Skeletal muscle cell (primary cell): Measurements from ENCODE around the gene NPHS1.
"Not testable (repeated sequence)": the region's sequence is repeated elsewhere in the genome, so short reads cannot be mapped to it uniquely, and the experiment has no call there.

Experiments
- DNase-seq: peaks from one replicate; pipeline ENCODE4 v3.0.0-alpha.2; 2010; ENCODE audit warnings: low read depth
- H3K4me3 ChIP-seq: 2 replicates; pipeline ENCODE4 v1.5.1; 2011; ENCODE audit warnings: low read depth, mild to moderate bottlenecking, control low read depth, low read length, moderate library complexity

Gene NPHS1

GRCh38 chr19:35882114-35882832, 30.0 kb upstream of the NPHS1 start:
- no peak overlapping the region for H3K4me3 ChIP-seq
- DNase-seq: peak; percentile 51

DNA sequence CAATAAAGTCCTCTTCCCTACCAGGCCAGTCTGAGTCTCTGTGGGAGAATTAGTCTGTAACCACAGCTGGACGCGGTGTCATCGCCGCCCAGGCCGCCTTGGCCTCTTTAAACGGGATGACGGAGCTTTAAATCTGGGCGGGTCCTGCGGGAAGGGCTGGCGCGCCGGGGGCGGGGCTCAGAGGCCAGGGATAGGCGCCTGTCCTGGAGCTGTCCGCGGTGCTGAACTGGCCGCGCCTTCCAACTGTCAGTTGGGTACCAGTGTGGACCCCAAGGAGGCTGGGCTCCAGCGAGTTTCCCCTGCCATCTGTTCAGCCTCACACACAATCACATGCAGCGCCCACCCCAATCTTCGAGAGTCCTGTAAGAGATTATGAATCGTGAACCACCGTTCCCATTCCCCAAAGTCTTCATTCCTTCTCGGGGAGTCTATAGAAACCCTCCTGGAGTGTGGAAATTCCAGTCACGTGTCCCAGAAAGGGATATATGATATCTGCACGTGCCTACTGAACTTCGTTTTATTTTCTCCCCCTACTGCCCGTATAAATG, 27.5 kb upstream of the NPHS1 start:
- peak; percentile 60 for DNase-seq
- H3K4me3 ChIP-seq: no peak overlapping the region

DNA sequence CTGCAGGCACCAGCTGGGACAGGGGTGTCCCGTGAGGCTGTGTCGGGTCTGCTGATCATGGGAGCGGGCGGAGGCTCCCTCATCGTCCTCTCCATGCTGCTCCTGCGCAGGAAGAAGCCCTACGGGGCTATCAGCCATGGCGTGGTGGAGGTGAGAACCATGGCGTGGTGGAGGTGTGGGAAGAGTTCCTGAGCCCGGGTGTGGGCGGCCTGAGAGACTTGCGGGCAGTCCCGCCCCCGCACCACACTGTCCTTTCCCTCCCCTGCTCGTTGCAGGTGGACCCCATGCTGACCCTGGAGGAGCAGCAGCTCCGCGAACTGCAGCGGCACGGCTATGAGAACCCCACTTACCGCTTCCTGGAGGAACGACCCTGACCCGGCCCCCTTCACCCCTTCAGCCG, 26.8 kb upstream of the NPHS1 start:
- H3K4me3 ChIP-seq: no peak overlapping the region

GRCh38 chr19:35874392-35874930, 22.2 kb upstream of the NPHS1 start:
- H3K4me3 ChIP-seq: no peak overlapping the region
- DNase-seq: no peak

More for the DNA sequence above, 26.8 kb upstream of the NPHS1 start:
- DNase-seq: no peak

DNA sequence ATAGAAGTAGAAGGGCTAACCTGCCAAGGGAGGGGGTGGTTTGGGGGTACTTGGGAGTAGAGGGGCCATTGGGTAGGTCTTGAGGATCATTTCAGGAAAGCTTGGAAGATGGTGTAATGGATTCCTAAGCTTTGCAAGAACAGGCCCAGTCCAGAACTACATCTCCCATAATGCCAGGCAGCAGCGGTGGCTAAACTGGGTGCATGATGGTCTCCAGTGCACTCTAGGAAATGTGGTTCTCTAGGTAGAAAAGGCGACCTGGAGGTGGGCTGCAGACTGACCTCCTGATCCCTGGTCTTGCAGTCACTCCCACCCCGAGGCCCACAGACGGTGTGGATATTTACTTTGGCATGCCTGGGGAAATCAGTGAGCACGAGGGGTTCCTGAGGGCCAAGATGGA, 19.9 kb upstream of the NPHS1 start:
- DNase-seq: no peak
- no peak overlapping the region for H3K4me3 ChIP-seq

GRCh38 chr19:35871611-35872010, 19.3 kb upstream of the NPHS1 start:
- no peak for DNase-seq
- H3K4me3 ChIP-seq: no peak overlapping the region

DNA sequence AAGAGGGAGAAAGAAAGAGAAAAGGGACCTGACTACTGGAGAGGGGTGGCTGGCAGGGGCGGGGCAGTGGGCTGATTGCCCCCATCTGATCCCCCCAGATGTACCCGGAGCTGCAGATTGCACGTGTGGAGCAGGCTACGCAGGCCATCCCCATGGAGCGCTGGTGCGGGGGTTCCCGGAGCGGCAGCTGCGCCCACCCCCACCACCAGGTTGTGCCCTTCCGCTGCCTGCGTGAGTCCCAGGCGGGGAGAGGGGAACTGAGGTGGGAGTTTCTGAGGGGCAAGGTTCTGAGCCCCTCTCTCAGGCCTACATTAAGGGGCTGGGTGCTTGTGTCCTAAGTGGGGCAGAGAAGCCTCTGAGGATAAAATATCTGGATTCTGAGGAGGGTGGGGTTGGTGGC, 18.5 kb upstream of the NPHS1 start:
- no peak overlapping the region for H3K4me3 ChIP-seq
- no peak for DNase-seq

- DNase-seq: not testable (repeated sequence)
- peak overlapping the region; percentile 51 for H3K4me3 ChIP-seq
These were observed 17.9 kb upstream of the NPHS1 start for GRCh38 chr19:35870124-35870736.

GRCh38 chr19:35869327-35870123, 17.2 kb upstream of the NPHS1 start:
- H3K4me3 ChIP-seq: peak overlapping the region; percentile 51

DNA sequence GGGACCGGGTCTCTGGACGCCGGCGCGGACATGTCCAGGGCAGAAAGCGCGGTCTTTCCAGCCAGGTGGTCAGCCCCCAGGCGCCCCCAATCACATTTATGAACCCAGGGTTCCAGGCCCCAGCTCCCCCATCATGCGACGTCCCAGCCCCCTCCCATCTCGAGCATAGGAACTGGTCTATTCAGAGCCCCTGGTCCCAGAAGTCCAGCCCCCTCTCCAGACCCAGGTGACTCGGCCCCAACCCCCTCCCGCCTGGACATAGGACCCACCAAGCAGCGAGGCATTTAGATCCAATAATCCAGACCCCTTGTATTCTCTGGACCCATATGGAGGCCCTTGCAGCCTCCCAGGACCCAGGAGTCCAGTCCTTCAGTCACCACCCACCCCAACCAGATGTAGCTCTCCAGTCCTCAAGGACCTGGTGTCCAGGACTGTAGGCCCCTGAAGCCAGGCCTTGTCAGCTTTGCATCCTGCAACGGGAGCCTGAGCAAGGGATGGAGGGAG, 16.6 kb upstream of the NPHS1 start:
- H3K4me3 ChIP-seq: peak overlapping the region; percentile 51

More at GRCh38 chr19:35869327-35870123, 17.2 kb upstream of the NPHS1 start:
- DNase-seq: no peak

GRCh38 chr19:35868172-35868822, 16.0 kb upstream of the NPHS1 start, which contains the start of gene APLP1:
Gene APLP1, plus strand, starts transcription at chr19:35868574. Its CDS starts 63 bp downstream, at chr19:35868637.
- DNase-seq: no peak
- H3K4me3 ChIP-seq: peak within 1 kb of the TSS; percentile 51

More for the DNA sequence above, 16.6 kb upstream of the NPHS1 start:
- no peak for DNase-seq

GRCh38 chr19:35863018-35863417, 10.7 kb upstream of the NPHS1 start:
- DNase-seq: no peak
- H3K4me3 ChIP-seq: no peak overlapping the region

- DNase-seq: no peak
- H3K4me3 ChIP-seq: no peak overlapping the region
These were observed 10.2 kb upstream of the NPHS1 start for GRCh38 chr19:35862528-35862927.

GRCh38 chr19:35861640-35862160, 9.4 kb upstream of the NPHS1 start:
- DNase-seq: no peak
- H3K4me3 ChIP-seq: no peak overlapping the region

DNA sequence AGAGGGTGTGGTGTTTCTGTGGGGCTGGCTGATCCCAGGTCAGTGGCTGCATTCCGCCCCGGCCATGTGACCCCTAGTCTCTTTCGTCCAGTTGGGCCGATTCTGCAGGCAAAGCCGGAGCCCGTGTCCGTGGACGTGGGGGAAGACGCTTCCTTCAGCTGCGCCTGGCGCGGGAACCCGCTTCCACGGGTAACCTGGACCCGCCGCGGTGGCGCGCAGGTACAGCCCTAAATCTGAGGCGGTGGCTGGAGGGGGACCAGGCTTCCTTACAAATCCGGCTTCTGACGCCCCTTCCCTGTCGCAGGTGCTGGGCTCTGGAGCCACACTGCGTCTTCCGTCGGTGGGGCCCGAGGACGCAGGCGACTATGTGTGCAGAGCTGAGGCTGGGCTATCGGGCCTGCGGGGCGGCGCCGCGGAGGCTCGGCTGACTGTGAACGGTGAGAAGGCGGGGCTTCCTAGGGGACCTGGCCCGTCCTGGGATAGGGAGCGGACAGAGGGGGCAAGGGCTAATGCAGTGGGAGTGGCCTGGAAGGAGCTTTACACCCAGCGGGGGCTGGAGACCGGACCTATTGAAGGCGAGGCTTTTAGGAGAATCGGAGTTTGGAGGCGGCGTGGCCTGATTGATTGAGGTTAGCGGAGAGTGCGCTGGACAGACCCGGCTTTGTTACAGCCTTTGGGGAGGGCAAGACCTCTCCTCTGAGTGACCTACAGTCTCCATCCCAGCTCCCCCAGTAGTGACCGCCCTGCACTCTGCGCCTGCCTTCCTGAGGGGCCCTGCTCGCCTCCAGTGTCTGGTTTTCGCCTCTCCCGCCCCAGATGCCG, 8.7 kb upstream of the NPHS1 start:
- no peak overlapping the region for H3K4me3 ChIP-seq
- DNase-seq: no peak

DNA sequence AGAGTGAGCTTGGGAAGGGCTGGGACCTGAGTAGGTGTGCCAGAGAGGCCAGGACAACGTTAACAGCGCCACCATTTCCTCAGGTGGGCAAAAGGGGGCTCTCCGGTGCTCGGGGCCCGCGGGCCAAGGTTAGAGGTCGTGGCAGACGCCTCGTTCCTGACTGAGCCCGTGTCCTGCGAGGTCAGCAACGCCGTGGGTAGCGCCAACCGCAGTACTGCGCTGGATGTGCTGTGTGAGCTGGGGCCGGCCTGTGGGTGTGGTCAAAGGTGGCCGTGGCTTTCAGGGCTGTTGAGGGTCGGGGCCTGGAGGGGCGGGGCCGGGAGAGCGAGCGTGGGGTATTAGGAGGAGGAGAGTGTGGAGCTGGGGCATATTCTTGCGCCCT, 8.1 kb upstream of the NPHS1 start:
- no peak for DNase-seq
- H3K4me3 ChIP-seq: no peak overlapping the region

GRCh38 chr19:35859414-35859813, 7.1 kb upstream of the NPHS1 start:
- no peak for DNase-seq

GRCh38 chr19:35858311-35858710, 6.0 kb upstream of the NPHS1 start:
- no peak overlapping the region for H3K4me3 ChIP-seq
- no peak for DNase-seq

More at GRCh38 chr19:35859414-35859813, 7.1 kb upstream of the NPHS1 start:
- no peak overlapping the region for H3K4me3 ChIP-seq
